ENCODE results near the gene ZNF785.

The ZNF785 gene

GRCh38 chr16:30565984-30566383, 19.5 kb downstream of the ZNF785 start:
- no peaks in the 10 kb centered on the region for H3K9me3 ChIP-seq
- no peaks in the 10 kb centered on the region for H3K36me3 ChIP-seq
- peaks cover 31 to 43% of the 10 kb centered on the region in 2 experiments for H3K4me1 ChIP-seq (ENCODE audit: control insufficient read depth in 1 of 2, insufficient read depth in 1 of 2, low read depth in 1 of 2, low read length in 1 of 2)
- H3K27me3 ChIP-seq, result no peaks in the 10 kb centered on the region
- H3K27ac ChIP-seq, result no peak overlapping the region
- no peak overlapping the region for H3K4me3 ChIP-seq (ENCODE audit: low read depth in 1 of 2, low read length in 1 of 2)
- no peak for TF ChIP-seq CTCF (IDR thresholded peaks at IDR 0.05)

GRCh38 chr16:30565526-30565925, 20.0 kb downstream of the ZNF785 start:
- H3K27me3 ChIP-seq, result no peaks in the 10 kb centered on the region
- H3K36me3 ChIP-seq, result no peaks in the 10 kb centered on the region
- no peaks in the 10 kb centered on the region for H3K9me3 ChIP-seq
- TF ChIP-seq CTCF (IDR thresholded peaks at IDR 0.05), result no peak
- no peak overlapping the region for H3K4me3 ChIP-seq (ENCODE audit: low read depth in 1 of 2, low read length in 1 of 2)
- peaks cover 28 to 40% of the 10 kb centered on the region in 2 experiments for H3K4me1 ChIP-seq (ENCODE audit: control insufficient read depth in 1 of 2, insufficient read depth in 1 of 2, low read depth in 1 of 2, low read length in 1 of 2)
- no peak overlapping the region for H3K27ac ChIP-seq

- Histone ChIP-seq H3K4me3 (ENCODE audit: low read depth in 1 of 2, low read length in 1 of 2) (peak overlapping the region; percentile 64 to 70), H3K9me3 (no peaks in the 10 kb centered on the region), H3K27ac (peak overlapping the region; percentile 79), H3K27me3 (no peaks in the 10 kb centered on the region), H3K4me1 (ENCODE audit: control insufficient read depth in 1 of 2, insufficient read depth in 1 of 2, low read depth in 1 of 2, low read length in 1 of 2) (peaks cover 26% of the 10 kb centered on the region in 2 experiments), H3K36me3 (no peaks in the 10 kb centered on the region)
- no peak for TF ChIP-seq CTCF (IDR thresholded peaks at IDR 0.05)
Observed at GRCh38 chr16:30562021-30562420, 23.5 kb downstream of the ZNF785 start.

- H3K9me3 ChIP-seq, result no peaks in the 10 kb centered on the region
- TF ChIP-seq CTCF (IDR thresholded peaks at IDR 0.05), result no peak
- H3K36me3 ChIP-seq, result peaks cover under 1% of the 10 kb centered on the region
- H3K4me3 ChIP-seq (ENCODE audit: low read depth in 1 of 2, low read length in 1 of 2), result peak overlapping the region; percentile 64 to 70
- H3K27me3 ChIP-seq, result no peaks in the 10 kb centered on the region
- peak overlapping the region; percentile 79 for H3K27ac ChIP-seq
- peaks cover 26 to 28% of the 10 kb centered on the region in 2 experiments for H3K4me1 ChIP-seq (ENCODE audit: control insufficient read depth in 1 of 2, insufficient read depth in 1 of 2, low read depth in 1 of 2, low read length in 1 of 2)
Observed at GRCh38 chr16:30561089-30561816, 24.2 kb downstream of the ZNF785 start.

- H3K27me3 ChIP-seq, result no peaks in the 10 kb centered on the region
- H3K27ac ChIP-seq, result no peak overlapping the region
- no peaks in the 10 kb centered on the region for H3K9me3 ChIP-seq
- H3K4me3 ChIP-seq (ENCODE audit: low read depth in 1 of 2, low read length in 1 of 2), result no peak overlapping the region
- H3K36me3 ChIP-seq, result peaks cover 15% of the 10 kb centered on the region
- TF ChIP-seq CTCF (IDR thresholded peaks at IDR 0.05), result no peak
- H3K4me1 ChIP-seq (ENCODE audit: control insufficient read depth in 1 of 2, insufficient read depth in 1 of 2, low read depth in 1 of 2, low read length in 1 of 2), result peaks cover 26 to 28% of the 10 kb centered on the region in 2 experiments
Observed at GRCh38 chr16:30559690-30560089, 25.8 kb downstream of the ZNF785 start.

Measured in neutrophil (primary cell).